Measurements from ENCODE around the gene PRRX2. TPM values are rescaled to one million over a fixed set of nuclear protein-coding genes. Genes with fewer than 3 reads are reported as not detected.
A peak's percentile ranks its signal among the peaks of the same experiment; 100 is the strongest.

Gene PRRX2
- total RNA-seq, 6 donors from 2014 or later: 0.61 to 5.8 (median 1.3) TPM; not detected in 3

DNA sequence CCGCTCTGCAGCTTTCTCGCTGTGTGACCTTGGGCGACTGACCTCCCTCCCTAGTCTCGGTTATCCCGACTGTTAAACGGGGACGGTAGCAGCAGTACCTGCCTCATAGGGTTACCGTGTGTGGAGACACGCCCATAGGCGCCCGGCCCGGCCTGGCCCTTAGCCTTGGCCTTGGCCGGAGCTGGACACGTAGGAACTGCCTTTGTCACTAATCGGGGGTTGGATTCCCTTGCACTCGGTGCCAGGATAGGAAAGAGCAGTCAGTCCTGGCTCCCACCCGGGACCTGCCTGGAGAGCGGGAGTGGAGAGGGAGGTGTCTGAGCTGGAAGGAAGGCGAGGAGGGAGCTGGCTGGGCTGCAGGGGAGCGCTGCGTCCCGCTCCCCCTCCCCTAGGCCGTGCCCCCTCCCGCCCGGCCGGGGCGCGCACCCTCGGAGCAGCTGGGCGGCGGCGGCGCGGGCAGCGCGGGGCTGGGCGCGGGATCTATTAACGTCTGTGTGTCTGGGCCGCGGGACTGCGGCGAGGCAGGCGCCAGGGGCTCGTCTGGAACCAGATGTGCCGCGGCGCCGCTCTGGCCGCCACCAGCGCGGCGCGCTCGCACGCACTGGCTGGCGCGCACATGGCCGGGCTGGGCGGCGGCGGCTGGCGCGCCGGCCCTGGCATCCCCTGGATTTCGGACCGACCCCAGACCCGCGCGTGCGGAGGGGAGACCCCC, 31.7 kb downstream of the PRRX2 start:
- DNase-seq (peak in 1 of 2 donors; percentile 88), ATAC-seq (ENCODE audit: low FRiP score in 2 of 2) (peak; percentile 38 to 78)
- Histone ChIP-seq H3K9me3 (no peaks in the 10 kb centered on the region), H3K36me3 (no peaks in the 10 kb centered on the region), H3K4me3 (peak overlapping the region in 3 of 4 donors; percentile 35 to 47 (median 38)), H3K27me3 (peaks cover 0 to 11% (median 5%) of the 10 kb centered on the region in 4 donors), H3K27ac (peak overlapping the region in 2 of 4 donors; percentile 39 to 59), H3K4me1 (peaks cover 6 to 25% (median 13%) of the 10 kb centered on the region in 4 donors)
- 8% methylated on average over 15 to 29 of the region's 71 CpGs for WGBS, 2 donors
- TF ChIP-seq POLR2A (IDR thresholded peaks at IDR 0.05): peak in 1 of 4 donors; percentile 30
- TF ChIP-seq, protein P1, sequence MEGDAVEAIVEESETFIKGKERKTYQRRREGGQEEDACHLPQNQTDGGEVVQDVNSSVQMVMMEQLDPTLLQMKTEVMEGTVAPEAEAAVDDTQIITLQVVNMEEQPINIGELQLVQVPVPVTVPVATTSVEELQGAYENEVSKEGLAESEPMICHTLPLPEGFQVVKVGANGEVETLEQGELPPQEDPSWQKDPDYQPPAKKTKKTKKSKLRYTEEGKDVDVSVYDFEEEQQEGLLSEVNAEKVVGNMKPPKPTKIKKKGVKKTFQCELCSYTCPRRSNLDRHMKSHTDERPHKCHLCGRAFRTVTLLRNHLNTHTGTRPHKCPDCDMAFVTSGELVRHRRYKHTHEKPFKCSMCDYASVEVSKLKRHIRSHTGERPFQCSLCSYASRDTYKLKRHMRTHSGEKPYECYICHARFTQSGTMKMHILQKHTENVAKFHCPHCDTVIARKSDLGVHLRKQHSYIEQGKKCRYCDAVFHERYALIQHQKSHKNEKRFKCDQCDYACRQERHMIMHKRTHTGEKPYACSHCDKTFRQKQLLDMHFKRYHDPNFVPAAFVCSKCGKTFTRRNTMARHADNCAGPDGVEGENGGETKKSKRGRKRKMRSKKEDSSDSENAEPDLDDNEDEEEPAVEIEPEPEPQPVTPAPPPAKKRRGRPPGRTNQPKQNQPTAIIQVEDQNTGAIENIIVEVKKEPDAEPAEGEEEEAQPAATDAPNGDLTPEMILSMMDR (IDR thresholded peaks at IDR 0.05): no peak

DNA sequence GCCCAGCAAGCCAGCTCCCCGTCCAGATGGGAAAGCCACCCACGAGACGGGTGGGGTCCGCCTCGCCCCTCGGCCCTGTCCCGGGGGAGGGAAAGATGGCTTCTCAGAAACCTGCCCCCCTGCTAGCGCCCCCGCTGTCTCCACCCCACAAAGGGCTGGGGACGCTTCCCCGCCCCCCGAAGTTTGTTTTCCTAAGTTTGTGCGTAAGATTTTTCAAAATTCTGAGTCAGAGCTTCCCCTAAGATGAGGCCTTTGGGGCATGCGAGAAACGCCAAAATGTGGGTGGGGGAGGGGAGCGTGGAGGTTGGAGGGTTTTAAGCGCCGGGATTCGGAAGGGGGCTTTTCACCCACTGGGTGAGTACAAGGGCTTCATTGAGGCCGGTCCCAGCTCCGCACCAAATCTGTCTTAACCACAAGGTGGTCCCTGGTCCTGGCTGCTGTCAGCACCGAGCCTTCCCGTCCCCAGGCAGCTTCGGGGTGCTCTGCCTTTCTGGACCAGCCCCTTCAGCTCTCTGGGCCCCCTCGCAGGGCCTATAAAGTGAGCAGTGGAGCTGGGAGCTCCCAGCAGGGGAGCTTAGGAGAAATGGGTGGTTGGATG, 32.3 kb downstream of the PRRX2 start:
- peaks cover 0 to 11% (median 5%) of the 10 kb centered on the region in 4 donors for H3K27me3 ChIP-seq
- H3K4me1 ChIP-seq: peaks cover 9 to 30% (median 16%) of the 10 kb centered on the region in 4 donors
- no peaks in the 10 kb centered on the region for H3K9me3 ChIP-seq
- TF ChIP-seq, protein P1 (IDR thresholded peaks at IDR 0.05): no peak
- no peak for TF ChIP-seq POLR2A (IDR thresholded peaks at IDR 0.05)
- no peak for TF ChIP-seq EP300 (IDR thresholded peaks at IDR 0.05)
- TF ChIP-seq POLR2AphosphoS5 (IDR thresholded peaks at IDR 0.05): no peak
- H3K27ac ChIP-seq: peak overlapping the region in 2 of 4 donors; percentile 39 to 59
- H3K36me3 ChIP-seq: no peaks in the 10 kb centered on the region
- DNase-seq (no peak), ATAC-seq (ENCODE audit: low FRiP score in 2 of 2) (peak in 1 of 2 donors; percentile 54)
- H3K4me3 ChIP-seq: peak overlapping the region in 3 of 4 donors; percentile 35 to 47 (median 38)
- WGBS, 2 donors: 13 to 80% methylated on average over 1 to 20 of the region's 25 CpGs

DNA sequence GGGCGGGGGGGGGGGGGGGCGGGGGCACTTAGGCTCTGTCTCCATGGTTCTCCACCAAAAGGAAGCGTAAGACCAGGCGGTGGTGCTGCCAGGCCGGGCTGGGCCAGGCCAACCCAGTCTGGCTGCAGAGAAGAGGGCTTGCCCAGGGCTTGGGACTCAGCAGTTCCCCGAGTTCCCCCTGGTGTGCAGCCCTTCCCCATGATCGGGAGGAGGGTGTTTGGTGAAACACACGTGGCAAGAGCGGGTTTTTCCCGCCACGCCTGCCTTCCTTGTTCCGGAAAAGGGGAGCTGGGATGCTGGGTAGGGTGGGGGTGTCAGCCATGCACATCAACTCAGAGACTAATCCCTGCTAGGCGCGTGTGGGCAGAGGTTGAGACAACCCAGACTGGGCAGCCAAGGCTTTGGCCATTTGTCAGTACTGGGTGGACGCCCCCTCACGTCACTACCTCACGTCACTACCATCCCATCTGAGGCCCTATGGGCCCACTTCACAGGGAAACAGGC, 32.9 kb downstream of the PRRX2 start:
- ATAC-seq (ENCODE audit: low FRiP score in 2 of 2): peak in 1 of 2 donors; percentile 86
- Histone ChIP-seq H3K4me3 (no peak overlapping the region), H3K36me3 (no peaks in the 10 kb centered on the region), H3K9me3 (no peaks in the 10 kb centered on the region), H3K4me1 (peaks cover 15 to 35% (median 22%) of the 10 kb centered on the region in 4 donors), H3K27ac (peak overlapping the region in 1 of 4 donors; percentile 44), H3K27me3 (peaks cover 0 to 11% (median 5%) of the 10 kb centered on the region in 4 donors)
- no peak for DNase-seq
- WGBS, 2 donors: 46 to 68% methylated on average over 15 of the region's 17 CpGs
- TF ChIP-seq POLR2AphosphoS5 (IDR thresholded peaks at IDR 0.05): no peak
- TF ChIP-seq EP300 (IDR thresholded peaks at IDR 0.05): no peak
- TF ChIP-seq, protein P1 (IDR thresholded peaks at IDR 0.05): no peak
- no peak for TF ChIP-seq POLR2A (IDR thresholded peaks at IDR 0.05)

DNA sequence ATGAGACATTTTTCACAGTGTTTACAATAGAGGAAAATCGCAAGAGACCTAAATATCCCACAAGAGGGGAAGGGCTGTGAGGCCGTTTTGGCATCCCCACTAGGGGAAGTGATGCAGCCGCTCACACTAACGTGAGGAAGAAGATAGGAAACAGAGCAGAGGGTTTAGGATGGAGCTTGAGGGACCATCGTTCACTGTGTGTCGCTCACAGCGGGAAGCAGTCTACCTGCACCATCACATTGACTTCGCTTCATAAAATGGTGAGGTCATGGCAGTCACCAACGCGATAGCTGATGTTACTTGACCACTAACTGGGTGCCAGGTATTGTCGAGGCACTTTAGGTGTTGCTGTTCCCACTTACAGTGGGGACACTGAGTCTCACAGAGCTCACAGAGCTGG, 35.6 kb downstream of the PRRX2 start:
- H3K4me1 ChIP-seq: peaks cover 19 to 43% (median 29%) of the 10 kb centered on the region in 4 donors
- H3K27ac ChIP-seq: no peak overlapping the region
- no peaks in the 10 kb centered on the region for H3K36me3 ChIP-seq
- ATAC-seq (ENCODE audit: low FRiP score in 2 of 2) (no peak), DNase-seq (no peak)
- peaks cover 0 to 11% (median 5%) of the 10 kb centered on the region in 4 donors for H3K27me3 ChIP-seq
- no peaks in the 10 kb centered on the region for H3K9me3 ChIP-seq
- TF ChIP-seq EP300 (IDR thresholded peaks at IDR 0.05) (no peak), POLR2AphosphoS5 (IDR thresholded peaks at IDR 0.05) (no peak), POLR2A (IDR thresholded peaks at IDR 0.05) (no peak)
- TF ChIP-seq, protein P1 (IDR thresholded peaks at IDR 0.05): no peak
- 72 to 78% methylated on average over 11 of the region's 11 CpGs for WGBS, 2 donors
- H3K4me3 ChIP-seq: no peak overlapping the region

Measured in upper lobe of left lung (tissue), 6 donors.